HG03565 (cell line): Measurements from ENCODE around the gene COG3.
A peak's percentile ranks its signal among the peaks of the same experiment; 100 is the strongest.
"Not testable (repeated sequence)": the region's sequence is repeated elsewhere in the genome, so short reads cannot be mapped to it uniquely, and the experiment has no call there.

Experiments
- ATAC-seq: cut with Tn5 transposase; IDR thresholded peaks from one replicate; pipeline ENCODE4 v1.9.1; 2021; ENCODE audit warnings: mild to moderate bottlenecking, moderate library complexity; ENCODE audit not compliant: unreplicated experiment

COG3 gene

GRCh38 chr13:45464687-45465453 lies at the start of gene COG3:
Gene COG3, plus strand, starts transcription at chr13:45464939. Its CDS starts 98 bp downstream, at chr13:45465037.
- ATAC-seq = peak; percentile 79

DNA sequence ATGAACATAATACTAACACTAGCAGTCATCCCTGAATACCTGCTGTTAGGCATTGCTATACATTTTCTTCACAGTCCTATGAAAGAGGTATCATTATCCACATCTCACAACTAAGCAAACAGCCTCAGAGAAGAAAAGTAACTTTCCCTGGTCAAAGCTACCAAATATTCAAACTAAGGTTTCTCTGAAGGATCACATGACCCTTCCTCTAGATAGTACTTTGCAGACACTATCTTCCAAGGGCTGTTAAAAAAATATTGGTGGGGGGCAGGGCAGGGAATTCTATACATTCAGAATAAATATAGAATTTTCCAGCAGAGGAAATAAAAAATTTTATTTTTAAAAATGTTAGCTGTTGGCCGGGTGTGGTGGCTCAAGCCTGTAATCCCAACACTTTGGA lies 49.6 kb upstream of the COG3 start:
- ATAC-seq = no peak

GRCh38 chr13:45416516-45417128 lies 48.1 kb upstream of the COG3 start:
- no peak for ATAC-seq

DNA sequence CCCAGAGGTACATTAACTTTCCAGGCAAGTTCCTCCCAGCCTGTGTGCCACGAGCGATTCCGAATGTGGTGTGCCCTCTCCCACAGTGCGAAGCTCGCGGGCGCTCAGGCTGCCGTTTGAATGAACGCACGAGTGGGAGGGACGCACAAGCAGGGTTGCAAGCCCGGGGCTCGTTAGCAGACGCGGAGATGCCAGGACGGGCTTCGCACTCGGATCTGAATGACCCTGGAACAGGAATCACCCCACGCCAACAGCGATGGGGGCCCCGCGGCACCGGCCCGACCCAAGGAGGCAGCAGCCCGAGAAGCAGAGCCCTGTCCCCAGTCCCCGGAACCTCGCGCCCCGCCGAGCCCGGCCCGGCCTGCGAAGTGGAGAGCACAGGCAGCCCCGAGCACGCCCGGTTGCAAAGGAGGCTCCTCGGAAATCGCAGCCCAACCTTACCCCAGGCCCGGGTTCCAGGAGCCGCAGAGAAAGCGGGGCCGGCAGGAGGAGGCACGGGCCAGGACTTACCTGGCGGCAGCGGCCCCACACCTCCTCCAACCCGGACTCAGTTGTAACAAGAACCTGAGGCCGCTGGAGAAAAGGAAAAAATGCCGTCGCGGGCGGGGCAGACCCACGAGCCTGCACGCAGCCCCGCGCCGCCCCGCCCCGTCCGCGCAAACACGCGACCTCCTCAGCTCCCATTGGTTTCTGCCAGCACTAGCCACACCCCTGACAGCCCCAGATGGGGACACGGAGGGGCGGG lies 46.8 kb upstream of the COG3 start, which contains the start of gene SLC25A30:
SLC25A30 (minus strand) TSS at position 584 of the 745 bp plus-strand sequence. CDS start 6,948 bp downstream, outside the sequence.
- peak; percentile 75 for ATAC-seq

DNA sequence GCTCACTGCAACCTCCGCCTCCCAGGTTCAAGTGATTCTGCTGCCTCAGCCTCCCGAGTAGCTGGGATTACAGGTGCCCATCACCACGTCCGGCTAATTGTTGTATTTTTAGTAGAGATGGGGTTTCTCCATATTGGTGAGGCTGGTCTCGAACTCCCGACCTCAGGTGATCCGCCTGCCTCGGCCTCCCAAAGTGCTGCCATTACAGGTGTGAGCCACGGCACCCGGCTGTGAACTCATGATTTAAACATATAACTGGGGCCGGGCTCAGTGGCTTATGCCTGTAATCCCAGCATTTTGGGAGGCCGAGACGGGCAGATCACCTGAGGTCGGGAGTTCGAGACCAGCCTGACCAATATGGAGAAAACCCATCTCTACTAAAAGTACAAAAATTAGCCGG lies 45.4 kb upstream of the COG3 start:
- not testable (repeated sequence) for ATAC-seq

DNA sequence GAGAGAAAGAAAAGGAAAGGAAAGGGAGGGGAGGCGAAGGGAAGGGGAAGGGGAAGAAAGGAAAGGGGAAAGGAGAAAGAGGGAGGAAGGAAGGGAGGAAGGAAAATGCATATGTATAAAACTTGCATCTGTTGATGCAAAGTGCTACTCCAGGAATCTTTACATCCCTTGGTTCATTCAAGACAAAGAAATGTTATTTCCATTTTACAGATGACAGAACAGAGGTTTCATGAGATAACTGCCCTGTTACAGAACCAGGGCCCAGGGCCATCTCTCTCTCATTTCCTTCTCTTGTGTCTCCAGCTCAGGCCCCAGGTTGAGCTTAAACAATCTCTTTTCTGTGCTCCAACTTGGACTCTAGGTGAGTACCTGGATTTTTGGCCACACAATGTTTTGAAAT lies 44.8 kb upstream of the COG3 start:
- ATAC-seq = no peak

DNA sequence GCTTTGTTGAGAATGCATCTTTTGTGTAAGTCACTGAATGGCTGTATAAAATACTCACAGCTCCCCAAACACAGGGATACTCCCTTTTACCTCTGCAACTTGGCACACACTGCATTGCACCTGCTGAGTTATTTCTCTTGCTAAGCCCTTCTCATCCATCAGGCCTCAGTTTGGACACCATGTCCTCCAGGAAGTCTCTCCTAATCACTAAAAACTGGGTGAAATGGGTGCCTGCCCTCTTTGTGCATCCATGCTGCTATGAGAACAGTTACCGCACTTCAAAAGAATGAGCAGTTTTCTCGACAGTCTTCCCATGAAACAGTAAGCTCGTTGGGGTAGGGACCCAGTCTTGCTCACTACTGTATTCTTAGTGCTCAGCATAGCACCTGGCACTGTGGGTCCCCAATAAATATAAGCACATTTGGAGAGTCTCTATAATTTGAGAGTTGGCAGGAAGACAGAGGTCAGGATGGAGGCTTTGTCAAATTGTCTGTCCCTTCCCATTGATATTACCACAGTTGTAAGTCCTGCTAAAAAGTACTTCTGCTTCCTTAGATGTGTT lies 41.9 kb upstream of the COG3 start:
- no peak for ATAC-seq

DNA sequence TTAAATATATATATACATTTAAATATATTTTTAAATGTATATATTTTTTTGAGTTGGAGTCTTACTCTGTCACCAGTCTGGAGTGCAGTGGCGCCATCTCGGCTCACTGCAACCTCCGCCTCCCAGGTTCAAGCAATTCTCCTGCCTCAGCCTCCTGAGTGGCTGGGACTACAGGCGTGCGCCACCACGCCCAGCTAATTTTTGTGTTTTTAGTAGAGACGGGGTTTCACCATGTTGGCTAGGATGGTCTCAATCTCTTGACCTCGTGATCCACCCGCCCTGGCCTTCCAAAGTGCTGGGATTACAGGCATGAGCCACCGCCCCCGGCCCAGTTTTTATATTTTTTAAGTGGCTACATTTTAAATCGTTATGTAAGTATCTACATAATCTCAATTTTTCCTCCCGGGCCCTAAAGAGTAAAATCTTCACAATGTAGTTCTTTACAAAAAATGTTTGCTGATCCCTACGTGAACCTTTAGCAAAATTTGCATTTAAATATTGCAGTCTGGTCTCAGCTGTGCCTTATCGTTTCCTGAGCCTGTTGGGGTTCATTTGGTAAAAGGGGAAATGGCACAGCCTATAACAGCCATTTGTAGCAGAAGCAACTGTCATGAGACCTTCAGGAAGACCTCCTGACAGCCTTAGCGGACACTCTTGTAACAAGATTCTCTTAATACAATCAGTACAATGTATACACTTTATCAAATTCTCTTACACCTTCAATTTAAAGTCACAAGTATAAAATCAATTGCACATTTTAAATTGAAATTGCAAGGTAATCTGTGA lies 38.5 kb upstream of the COG3 start:
- not testable (repeated sequence) for ATAC-seq

DNA sequence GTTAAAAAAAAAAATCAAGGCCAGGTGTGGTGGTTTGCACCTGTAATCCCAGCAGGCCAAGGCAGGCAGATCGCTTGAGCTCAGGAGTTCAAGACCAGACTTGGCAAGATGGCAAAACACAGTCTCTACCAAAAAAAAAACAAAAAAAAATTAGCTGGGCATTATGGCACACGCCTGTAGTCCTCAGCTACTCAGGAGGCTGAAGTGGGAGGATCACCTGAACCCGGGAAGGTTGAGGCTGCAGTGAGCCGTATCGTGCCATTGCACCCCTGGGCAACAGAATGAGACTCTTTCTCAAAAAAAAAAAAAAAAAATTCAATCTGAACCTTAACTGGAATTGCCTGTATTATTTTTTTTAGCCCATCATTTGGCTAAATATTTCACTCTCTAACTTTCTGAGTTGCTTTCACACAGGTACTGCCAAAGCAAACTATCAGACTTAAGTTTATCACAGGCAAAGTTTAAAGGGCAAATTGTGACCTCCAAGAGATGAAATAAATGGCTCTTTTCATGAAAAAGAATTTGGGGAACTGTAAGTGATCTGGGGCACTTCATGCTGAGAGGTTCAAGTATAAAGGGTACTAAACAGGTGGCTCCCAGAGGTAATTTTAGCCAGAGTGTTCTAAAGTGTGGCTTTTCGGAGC lies 31.9 kb upstream of the COG3 start:
- no peak for ATAC-seq

DNA sequence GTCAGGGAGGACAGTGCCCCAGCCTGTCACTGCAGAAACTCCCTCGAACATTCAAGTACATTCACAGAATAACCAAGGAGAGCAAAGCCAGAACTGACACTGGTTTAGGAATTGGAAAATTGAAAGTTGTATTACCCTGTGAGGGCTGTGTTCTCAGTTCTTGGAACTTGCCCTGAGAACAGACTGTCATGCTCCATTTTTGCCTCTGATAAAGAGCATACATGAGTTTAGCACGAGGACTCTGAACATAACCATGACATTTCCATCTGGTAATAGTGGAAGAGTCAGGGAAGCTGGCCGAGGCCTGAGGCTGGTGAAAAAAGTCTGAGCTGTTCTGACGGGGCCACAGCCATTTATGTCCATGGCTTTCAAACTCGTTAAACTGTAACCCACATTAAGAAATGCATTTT lies 31.4 kb upstream of the COG3 start:
- no peak for ATAC-seq

DNA sequence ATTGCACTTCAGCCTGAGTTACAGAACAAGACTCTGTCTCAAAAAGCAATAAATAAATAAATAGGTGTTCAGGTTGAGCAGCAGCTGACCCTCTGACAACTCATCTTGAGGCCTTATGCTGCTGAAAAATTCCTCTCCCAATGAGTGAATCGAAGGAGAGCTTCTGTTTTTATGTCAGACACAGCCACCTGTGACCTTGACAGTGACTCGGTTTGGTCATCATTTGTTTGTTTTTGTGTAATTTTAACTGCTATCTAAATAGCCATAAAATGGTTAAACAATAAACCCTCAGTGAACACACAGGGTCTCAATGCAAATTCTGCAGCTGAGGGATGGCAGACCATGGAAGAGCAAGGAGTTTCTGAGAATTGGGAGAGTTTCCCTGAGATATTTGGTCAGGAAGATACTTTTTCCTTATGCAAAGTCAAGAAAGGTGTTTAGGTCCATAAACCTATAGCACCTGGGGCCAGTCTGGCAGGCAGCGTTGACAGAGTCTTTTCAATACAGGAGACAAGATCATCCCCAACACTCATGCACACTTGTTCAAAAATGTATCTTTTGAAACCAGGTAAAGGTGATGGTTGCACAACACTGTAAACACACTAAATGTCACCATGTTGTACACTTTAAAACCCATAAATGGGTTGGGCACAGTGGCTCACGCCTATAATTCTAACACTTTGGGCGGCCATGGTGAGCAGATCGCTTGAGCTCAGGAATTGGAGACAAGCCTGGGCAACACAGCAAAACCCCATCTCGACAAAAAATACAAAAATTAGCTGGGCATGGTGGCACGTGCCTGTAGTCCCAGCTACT lies 30.0 kb upstream of the COG3 start:
- ATAC-seq = no peak

DNA sequence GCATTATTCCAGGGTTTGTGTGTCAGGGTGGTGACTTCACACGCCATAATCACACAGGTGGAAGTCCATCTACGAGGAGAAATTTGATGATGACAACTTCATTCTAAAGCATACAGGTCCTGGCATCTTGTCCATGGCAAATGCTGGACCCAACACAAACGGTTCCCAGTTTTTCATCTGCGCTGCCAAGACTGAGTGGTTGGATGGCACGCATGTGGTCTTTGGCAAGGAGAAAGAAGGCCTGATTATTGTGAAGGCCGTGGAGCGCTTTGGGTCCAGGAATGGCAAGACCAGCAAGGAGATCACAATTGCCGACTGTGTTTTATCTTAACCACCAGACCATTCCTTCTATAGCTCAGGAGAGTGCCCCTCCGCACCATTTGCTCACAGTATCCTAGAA lies 28.4 kb upstream of the COG3 start:
- no peak for ATAC-seq

- no peak for ATAC-seq
Measured at GRCh38 chr13:45436953-45437352, 27.8 kb upstream of the COG3 start.

DNA sequence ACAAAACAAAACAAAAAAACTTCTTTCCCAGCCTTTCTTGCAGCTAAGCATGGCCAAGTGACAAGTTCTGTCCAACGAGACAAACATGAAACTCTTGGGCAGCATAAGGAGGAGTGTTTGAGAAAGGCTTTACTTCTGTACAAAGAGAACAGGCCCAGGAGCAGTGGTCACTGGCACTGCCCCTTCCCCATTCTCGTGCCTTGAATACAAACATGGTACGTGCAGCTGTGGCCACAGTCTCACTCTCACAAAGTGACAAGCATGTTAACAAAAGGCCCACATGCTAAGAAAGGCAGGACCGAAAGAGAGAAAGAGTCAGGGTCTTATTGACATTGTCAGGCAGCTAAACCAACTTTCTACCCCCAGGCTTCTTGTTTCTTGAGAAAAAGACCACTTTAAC lies 26.8 kb upstream of the COG3 start:
- no peak for ATAC-seq

GRCh38 chr13:45439008-45439407 lies 25.7 kb upstream of the COG3 start:
- no peak for ATAC-seq

GRCh38 chr13:45439781-45440462 lies 24.8 kb upstream of the COG3 start:
- ATAC-seq = no peak

DNA sequence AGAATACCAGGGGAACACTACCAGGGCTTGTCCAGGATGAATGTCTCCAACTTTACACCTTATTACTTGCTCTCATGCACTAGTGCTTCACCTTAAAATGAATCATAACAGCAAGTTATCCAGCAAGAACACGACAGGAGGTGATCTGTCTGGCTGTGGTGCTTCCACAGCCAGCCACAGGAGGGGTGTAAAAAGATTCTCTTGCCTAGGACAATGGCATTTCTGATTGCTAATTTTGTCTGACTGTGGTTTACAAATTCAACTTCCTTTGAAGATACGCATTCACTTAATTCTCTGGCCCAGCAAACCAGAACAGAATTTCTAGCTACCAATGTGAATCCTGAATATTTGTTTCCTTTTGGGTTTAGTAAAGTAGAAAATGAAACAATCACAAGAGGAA lies 23.1 kb upstream of the COG3 start:
- ATAC-seq = peak; percentile 60

GRCh38 chr13:45445053-45445452 lies 19.7 kb upstream of the COG3 start:
- no peak for ATAC-seq

- no peak for ATAC-seq
Measured at GRCh38 chr13:45446181-45446580, 18.6 kb upstream of the COG3 start.
